Epithelial cell of prostate (primary cell): ENCODE results near the gene NFE2L2.
A peak's percentile ranks its signal among the peaks of the same experiment; 100 is the strongest.
"Not testable (repeated sequence)": the region's sequence is repeated elsewhere in the genome, so short reads cannot be mapped to it uniquely, and the experiment has no call there.

Experiments
- DNase-seq: peaks from one replicate; pipeline ENCODE4 v3.0.0-alpha.2; 2011; ENCODE audit warnings: low read depth, low spot score
- H3K27ac ChIP-seq: fragments of 450-650 bp; 2 replicates; pipeline ENCODE4 v1.5.1; 2017; ENCODE audit warnings: mild to moderate bottlenecking

The NFE2L2 gene

GRCh38 chr2:177241711-177242120 lies 22.8 kb downstream of the NFE2L2 start:
- no peak for DNase-seq

GRCh38 chr2:177239932-177240630 lies 24.4 kb downstream of the NFE2L2 start:
- H3K27ac ChIP-seq: peak overlapping the region; percentile 98
- DNase-seq: no peak

More at GRCh38 chr2:177241711-177242120, 22.8 kb downstream of the NFE2L2 start:
- H3K27ac ChIP-seq: peak overlapping the region; percentile 98

- peak overlapping the region; percentile 98 for H3K27ac ChIP-seq
- DNase-seq: no peak
Measured at GRCh38 chr2:177239053-177239452, 25.5 kb downstream of the NFE2L2 start.

GRCh38 chr2:177237932-177238331 lies 26.6 kb downstream of the NFE2L2 start:
- peak overlapping the region; percentile 98 for H3K27ac ChIP-seq
- DNase-seq: no peak

- H3K27ac ChIP-seq: peak overlapping the region; percentile 7
Measured at GRCh38 chr2:177235855-177236437, 28.6 kb downstream of the NFE2L2 start.

GRCh38 chr2:177234267-177234666 lies 30.3 kb downstream of the NFE2L2 start:
- no peak for DNase-seq
- H3K27ac ChIP-seq: peak overlapping the region; percentile 61

More at GRCh38 chr2:177235855-177236437, 28.6 kb downstream of the NFE2L2 start:
- DNase-seq: no peak

- peak overlapping the region; percentile 61 for H3K27ac ChIP-seq
- DNase-seq: no peak
Measured at GRCh38 chr2:177232098-177232704, 32.3 kb downstream of the NFE2L2 start.

GRCh38 chr2:177231270-177231669 lies 33.3 kb downstream of the NFE2L2 start:
- H3K27ac ChIP-seq: peak overlapping the region; percentile 61
- no peak for DNase-seq

- H3K27ac ChIP-seq: peak overlapping the region; percentile 61
- no peak for DNase-seq
Measured at GRCh38 chr2:177229442-177230242, 34.9 kb downstream of the NFE2L2 start.

- no peak for DNase-seq
- peak overlapping the region; percentile 61 for H3K27ac ChIP-seq
Measured at GRCh38 chr2:177225965-177226360, 38.6 kb downstream of the NFE2L2 start.

- H3K27ac ChIP-seq: peak overlapping the region; percentile 61
- DNase-seq: not testable (repeated sequence)
Measured at GRCh38 chr2:177223436-177223835, 41.1 kb downstream of the NFE2L2 start.

GRCh38 chr2:177221970-177222369 lies 42.6 kb downstream of the NFE2L2 start:
- peak overlapping the region; percentile 12 for H3K27ac ChIP-seq
- no peak for DNase-seq

GRCh38 chr2:177221534-177221933 lies 43.0 kb downstream of the NFE2L2 start:
- DNase-seq: no peak
- peak overlapping the region; percentile 12 for H3K27ac ChIP-seq

- not testable (repeated sequence) for H3K27ac ChIP-seq, DNase-seq
Measured at GRCh38 chr2:177219787-177220186, 44.7 kb downstream of the NFE2L2 start.

- peak overlapping the region; percentile 97 for H3K27ac ChIP-seq
- DNase-seq: no peak
Measured at GRCh38 chr2:177217247-177217843, 47.2 kb downstream of the NFE2L2 start.

- DNase-seq: peak; percentile 66
- peak overlapping the region; percentile 97 for H3K27ac ChIP-seq
Measured at GRCh38 chr2:177212891-177213856, 51.4 kb downstream of the NFE2L2 start.

GRCh38 chr2:177212106-177212890 lies 52.2 kb downstream of the NFE2L2 start, which contains the start of gene HNRNPA3:
HNRNPA3 (plus strand) TSS chr2:177212794; CDS start chr2:177212800, 6 bp downstream.
- peak; percentile 93 for DNase-seq
- peak within 1 kb of the TSS; percentile 97 for H3K27ac ChIP-seq

GRCh38 chr2:177211576-177212105 lies 52.9 kb downstream of the NFE2L2 start:
- H3K27ac ChIP-seq: peak overlapping the region; percentile 97
- no peak for DNase-seq
